Vagina (tissue), 2 donors: ENCODE measurements around the gene SNX24. TPM values are rescaled to one million over a fixed set of nuclear protein-coding genes. Genes with fewer than 3 reads are reported as not detected.

ENCODE experiments used
- DNase-seq, 2 donors: peaks; one replicate each; pipeline ENCODE4 v3.0.0-alpha.2; 2017; ENCODE audit errors: extremely low spot score in 2 of 2
- H3K27ac ChIP-seq: fragments of 200-600 bp; sonication (generic); one replicate; pipeline ENCODE4 v1.5.1; 2019
- H3K27me3 ChIP-seq: fragments of 200-600 bp; sonication (generic); one replicate; pipeline ENCODE4 v1.5.1; 2019
- H3K36me3 ChIP-seq, 2 donors: fragments of 200-600 bp; sonication (generic); one replicate each; pipeline ENCODE4 v1.5.1; 2017 to 2019
- H3K4me1 ChIP-seq: fragments of 200-600 bp; sonication (generic); one replicate; pipeline ENCODE4 v1.5.1; 2019
- H3K4me3 ChIP-seq, 2 donors: fragments of 200-600 bp; sonication (generic); 1 replicate in 1 of 2; 2 replicates in 1 of 2; pipeline ENCODE4 v1.5.1; 2016 to 2019
- H3K9me3 ChIP-seq: fragments of 200-600 bp; sonication (generic); one replicate; pipeline ENCODE4 v1.5.1; 2019
- CTCF ChIP-seq, 3 experiments: fragments of 450-650 bp in 2 of 3; fragments of 200-600 bp in 1 of 3; sonication (generic) in 1 of 3; IDR thresholded peaks; one replicate each; pipeline ENCODE4 v1.5.1; 2017 to 2019; ENCODE audit warnings: antibody characterized with exemption in 3 of 3, mild to moderate bottlenecking in 2 of 3, moderate library complexity in 2 of 3
- POLR2A ChIP-seq, 2 donors: fragments of 450-650 bp; IDR thresholded peaks; one replicate each; pipeline ENCODE4 v1.6.1; 2017; ENCODE audit warnings: antibody characterized with exemption in 2 of 2, mild to moderate bottlenecking in 2 of 2, moderate library complexity in 2 of 2
- POLR2AphosphoS5 ChIP-seq, 2 donors: sonication (generic); formaldehyde crosslinking; IDR thresholded peaks; one replicate each; pipeline ENCODE4 v1.9.0; 2017; ENCODE audit warnings: antibody characterized with exemption in 2 of 2, mild to moderate bottlenecking in 2 of 2, low read depth in 1 of 2; ENCODE audit not compliant: insufficient read depth in 1 of 2
- intact Hi-C: fragments of 100-400 bp; cut with DNase I; formaldehyde crosslinking; loops from one replicate; pipeline ENCODE4 v1.15.1; 2023
- total RNA-seq: library from RNA; depleted of rRNA; stranded (reverse); fragments of >200 nt; gene quantifications from one replicate; pipeline ENCODE4 v1.2.3, GENCODE V29; 2016

SNX24 gene
- total RNA-seq, 1 donor from 2014 or later, result 19.4 TPM

GRCh38 chr5:122906768-122907167 is 61.4 kb downstream of the SNX24 start:
- TF ChIP-seq POLR2AphosphoS5 (IDR thresholded peaks at IDR 0.05; ENCODE audit: insufficient read depth in 1 of 2, low read depth in 1 of 2) (no peak), CTCF (IDR thresholded peaks at IDR 0.05) (no peak)
- Histone ChIP-seq H3K27ac (no peak overlapping the region), H3K4me1 (peaks cover 5% of the 10 kb centered on the region), H3K27me3 (no peaks in the 10 kb centered on the region), H3K36me3 (no peaks in the 10 kb centered on the region), H3K4me3 (no peak overlapping the region), H3K9me3 (no peaks in the 10 kb centered on the region)
- intact Hi-C loops, result no loop called here
- DNase-seq, result no peak

- Histone ChIP-seq H3K27ac (no peak overlapping the region), H3K4me3 (no peak overlapping the region), H3K27me3 (no peaks in the 10 kb centered on the region), H3K4me1 (peaks cover 5% of the 10 kb centered on the region), H3K9me3 (no peaks in the 10 kb centered on the region), H3K36me3 (no peaks in the 10 kb centered on the region)
- TF ChIP-seq CTCF (IDR thresholded peaks at IDR 0.05) (no peak), POLR2AphosphoS5 (IDR thresholded peaks at IDR 0.05; ENCODE audit: insufficient read depth in 1 of 2, low read depth in 1 of 2) (no peak), POLR2A (IDR thresholded peaks at IDR 0.05) (no peak)
- DNase-seq, result no peak
- intact Hi-C loops, result no loop called here
Observed at GRCh38 chr5:122907276-122907675, 61.9 kb downstream of the SNX24 start.

GRCh38 chr5:122908108-122908507 is 62.7 kb downstream of the SNX24 start:
- intact Hi-C loops, result no loop called here
- no peaks in the 10 kb centered on the region for H3K27me3 ChIP-seq

GRCh38 chr5:122908662-122909061 is 63.2 kb downstream of the SNX24 start:
- no peaks in the 10 kb centered on the region for H3K27me3 ChIP-seq
- intact Hi-C loops, result no loop called here

More at GRCh38 chr5:122908108-122908507, 62.7 kb downstream of the SNX24 start:
- no peak for DNase-seq
- H3K27ac ChIP-seq, result no peak overlapping the region
- no peaks in the 10 kb centered on the region for H3K9me3 ChIP-seq
- peaks cover 5% of the 10 kb centered on the region for H3K4me1 ChIP-seq
- TF ChIP-seq POLR2A (IDR thresholded peaks at IDR 0.05), result no peak
- TF ChIP-seq CTCF (IDR thresholded peaks at IDR 0.05), result no peak
- no peak for TF ChIP-seq POLR2AphosphoS5 (IDR thresholded peaks at IDR 0.05; ENCODE audit: insufficient read depth in 1 of 2, low read depth in 1 of 2)
- H3K36me3 ChIP-seq, result no peaks in the 10 kb centered on the region
- H3K4me3 ChIP-seq, result no peak overlapping the region

More at GRCh38 chr5:122908662-122909061, 63.2 kb downstream of the SNX24 start:
- Histone ChIP-seq H3K4me3 (no peak overlapping the region), H3K27ac (no peak overlapping the region), H3K36me3 (no peaks in the 10 kb centered on the region), H3K4me1 (peaks cover 5% of the 10 kb centered on the region), H3K9me3 (no peaks in the 10 kb centered on the region)
- DNase-seq, result no peak
- no peak for TF ChIP-seq POLR2A (IDR thresholded peaks at IDR 0.05)
- no peak for TF ChIP-seq POLR2AphosphoS5 (IDR thresholded peaks at IDR 0.05; ENCODE audit: insufficient read depth in 1 of 2, low read depth in 1 of 2)
- no peak for TF ChIP-seq CTCF (IDR thresholded peaks at IDR 0.05)
